PC-3 (cell line): ENCODE data around the gene RCAN1. TPM values are rescaled to one million over a fixed set of nuclear protein-coding genes. Genes with fewer than 3 reads are reported as not detected.
"Not testable (repeated sequence)": the region's sequence is repeated elsewhere in the genome, so short reads cannot be mapped to it uniquely, and the experiment has no call there.

ENCODE experiments used
- ATAC-seq: fragments of 200-7000 bp; cut with Tn5 transposase; 2 replicates; pipeline ENCODE4 v1.9.1; 2020; ENCODE audit warnings: mild to moderate bottlenecking, moderate library complexity
- BruUV-seq: library from RNA; stranded (reverse); fragments of 400-500 nt; replicated peaks from 2 replicates; lab custom pipeline; 2021; lab: Mats Ljungman, UMichigan
- CTCF ChIA-PET: fragments of 300-600 bp; sonication (Branson Sonifier 250); formaldehyde crosslinking; loops from one replicate; lab custom pipeline; 2022; ENCODE audit warnings: antibody characterized with exemption; lab: Charles Lee
- POLR2A ChIA-PET: fragments of 300-600 bp; sonication (Branson Sonifier 250); formaldehyde crosslinking; loops from one replicate; lab custom pipeline; 2022; ENCODE audit warnings: antibody characterized with exemption; ENCODE audit not compliant: unreplicated experiment; lab: Charles Lee
- DNase-seq: peaks from one replicate; pipeline ENCODE4 v3.0.0-alpha.2; 2015
- H2AFZ ChIP-seq: fragments of 300-600 bp; sonication (generic); 2 replicates; pipeline ENCODE4 v1.6.0; 2016; ENCODE audit warnings: antibody characterized with exemption, low read length
- H3F3A ChIP-seq: fragments of 300-600 bp; sonication (generic); one replicate; pipeline ENCODE4 v1.6.0; 2017; ENCODE audit warnings: antibody characterized with exemption, low read length, control low read depth, mild to moderate bottlenecking; ENCODE audit not compliant: unreplicated experiment
- H3K27ac ChIP-seq: fragments of 300-600 bp; sonication (generic); 2 replicates; pipeline ENCODE4 v1.5.1; 2016; ENCODE audit warnings: mild to moderate bottlenecking, low read length
- H3K27me3 ChIP-seq: fragments of 300-600 bp; sonication (generic); 2 replicates; pipeline ENCODE4 v1.6.1; 2016; ENCODE audit warnings: low read length, mixed read lengths
- H3K36me3 ChIP-seq: fragments of 300-600 bp; sonication (generic); 2 replicates; pipeline ENCODE4 v1.6.1; 2016; ENCODE audit warnings: low read depth, mixed run types, low read length, mixed read lengths
- H3K4me1 ChIP-seq: fragments of 300-600 bp; sonication (generic); 2 replicates; pipeline ENCODE4 v1.5.1; 2016; ENCODE audit warnings: low read length; ENCODE audit not compliant: insufficient read depth
- H3K4me2 ChIP-seq: fragments of 300-600 bp; sonication (generic); 2 replicates; pipeline ENCODE4 v1.6.0; 2016; ENCODE audit warnings: low read length
- H3K4me3 ChIP-seq: fragments of 300-600 bp; sonication (generic); 2 replicates; pipeline ENCODE4 v1.5.1; 2016; ENCODE audit warnings: mild to moderate bottlenecking, low read length, mixed read lengths
- H3K79me2 ChIP-seq: fragments of 300-600 bp; sonication (generic); 2 replicates; pipeline ENCODE4 v1.6.1; 2017; ENCODE audit warnings: low read length, mixed read lengths
- H3K9ac ChIP-seq: fragments of 300-600 bp; sonication (generic); 2 replicates; pipeline ENCODE4 v1.6.0; 2016; ENCODE audit warnings: mild to moderate bottlenecking, low read length
- H3K9me2 ChIP-seq: fragments of 300-600 bp; sonication (generic); replicated peaks from 2 replicates; pipeline ENCODE4 v1.6.1; 2016; ENCODE audit warnings: mixed run types, low read length, mixed read lengths
- H3K9me3 ChIP-seq: fragments of 300-600 bp; sonication (generic); 2 replicates; pipeline ENCODE4 v1.6.1; 2016; ENCODE audit warnings: low read length, mixed read lengths
- H4K20me1 ChIP-seq: fragments of 300-600 bp; sonication (generic); 2 replicates; pipeline ENCODE4 v1.6.1; 2016; ENCODE audit warnings: low read length, mixed read lengths
- EZH2 ChIP-seq: fragments of 300-600 bp; sonication (generic); IDR thresholded peaks from one replicate; pipeline ENCODE4 v1.6.1; 2017; ENCODE audit warnings: antibody characterized with exemption, mild to moderate bottlenecking, low read length; ENCODE audit not compliant: unreplicated experiment
- EZH2phosphoT487 ChIP-seq: fragments of 300-600 bp; sonication (generic); IDR thresholded peaks from 2 replicates; pipeline ENCODE4 v1.6.1; 2018; ENCODE audit warnings: mild to moderate bottlenecking, antibody characterized with exemption, low read length, borderline replicate concordance
- intact Hi-C: fragments of 100-400 bp; cut with micrococcal nuclease; formaldehyde crosslinking; loops from 2 replicates; pipeline ENCODE4 v1.9.0; 2023
- total RNA-seq: library from RNA; depleted of rRNA; stranded (reverse); fragments of >200 nt; gene quantifications from 2 replicates; pipeline ENCODE4 v1.2.3, GENCODE V29; 2014
- TF ChIP-seq, protein P1 (sequence below): fragments of 300-600 bp; sonication (generic); conservative IDR thresholded peaks from 2 replicates; pipeline ENCODE4 v1.5.1; 2017; ENCODE audit warnings: antibody characterized with exemption, low read depth, mild to moderate bottlenecking, low read length

The RCAN1 gene
- total RNA-seq, 1 experiment from 2014 or later: 26.2 TPM

DNA sequence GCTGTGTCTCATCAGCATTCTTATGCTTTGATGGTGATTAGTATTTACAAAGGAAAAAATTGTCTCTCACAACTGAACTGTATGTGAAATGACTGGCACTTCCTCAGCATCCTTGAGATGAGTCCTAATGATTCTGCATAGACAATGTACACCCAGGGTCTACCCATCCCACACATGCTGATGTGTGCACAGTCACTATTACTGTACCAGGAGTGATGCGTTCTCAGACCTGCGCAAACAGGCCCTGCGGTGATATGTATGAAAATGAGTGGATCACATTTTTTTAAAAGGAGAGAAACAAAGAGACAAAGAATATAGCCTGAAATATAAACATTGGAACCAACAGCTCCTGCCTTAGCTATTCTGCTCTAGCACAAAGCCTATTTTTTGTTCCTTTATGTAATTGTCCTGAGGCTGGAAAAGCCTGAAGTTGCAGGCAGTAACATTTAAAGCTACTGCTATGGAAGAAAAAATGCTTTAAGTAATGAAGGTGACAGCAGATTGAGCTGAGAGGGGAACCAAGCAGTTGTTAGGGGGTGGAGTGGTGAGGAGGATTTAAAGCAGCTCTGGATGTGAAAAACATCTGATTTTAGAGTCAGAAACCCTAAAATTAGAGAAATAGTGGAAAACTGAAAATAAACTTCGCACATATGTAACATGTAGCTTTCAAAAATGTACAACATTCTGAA, 5.5 kb downstream of the RCAN1 start:
- Histone ChIP-seq H3K4me3 (no peak overlapping the region), H3K36me3 (no peaks in the 10 kb centered on the region), H3K4me2 (no peak overlapping the region), H3K9me2 (no peaks in the 10 kb centered on the region), H3F3A (no peaks in the 10 kb centered on the region), H2AFZ (no peak overlapping the region), H3K27me3 (no peaks in the 10 kb centered on the region), H4K20me1 (no peaks in the 10 kb centered on the region), H3K27ac (no peak overlapping the region), H3K79me2 (peaks cover 18% of the 10 kb centered on the region; the same call in 1 of the 2 replicates), H3K9ac (no peak overlapping the region), H3K9me3 (no peaks in the 10 kb centered on the region), H3K4me1 (peaks cover 6% of the 10 kb centered on the region)
- no TSS peak for BruUV-seq
- ChIA-PET POLR2A (no interaction called here), CTCF (no interaction called here)
- intact Hi-C loops: no loop called here
- no peak for TF ChIP-seq EZH2phosphoT487
- TF ChIP-seq, protein P1, sequence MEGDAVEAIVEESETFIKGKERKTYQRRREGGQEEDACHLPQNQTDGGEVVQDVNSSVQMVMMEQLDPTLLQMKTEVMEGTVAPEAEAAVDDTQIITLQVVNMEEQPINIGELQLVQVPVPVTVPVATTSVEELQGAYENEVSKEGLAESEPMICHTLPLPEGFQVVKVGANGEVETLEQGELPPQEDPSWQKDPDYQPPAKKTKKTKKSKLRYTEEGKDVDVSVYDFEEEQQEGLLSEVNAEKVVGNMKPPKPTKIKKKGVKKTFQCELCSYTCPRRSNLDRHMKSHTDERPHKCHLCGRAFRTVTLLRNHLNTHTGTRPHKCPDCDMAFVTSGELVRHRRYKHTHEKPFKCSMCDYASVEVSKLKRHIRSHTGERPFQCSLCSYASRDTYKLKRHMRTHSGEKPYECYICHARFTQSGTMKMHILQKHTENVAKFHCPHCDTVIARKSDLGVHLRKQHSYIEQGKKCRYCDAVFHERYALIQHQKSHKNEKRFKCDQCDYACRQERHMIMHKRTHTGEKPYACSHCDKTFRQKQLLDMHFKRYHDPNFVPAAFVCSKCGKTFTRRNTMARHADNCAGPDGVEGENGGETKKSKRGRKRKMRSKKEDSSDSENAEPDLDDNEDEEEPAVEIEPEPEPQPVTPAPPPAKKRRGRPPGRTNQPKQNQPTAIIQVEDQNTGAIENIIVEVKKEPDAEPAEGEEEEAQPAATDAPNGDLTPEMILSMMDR: no peak
- TF ChIP-seq EZH2: no peak
- no peak for ATAC-seq
- DNase-seq: no peak

DNA sequence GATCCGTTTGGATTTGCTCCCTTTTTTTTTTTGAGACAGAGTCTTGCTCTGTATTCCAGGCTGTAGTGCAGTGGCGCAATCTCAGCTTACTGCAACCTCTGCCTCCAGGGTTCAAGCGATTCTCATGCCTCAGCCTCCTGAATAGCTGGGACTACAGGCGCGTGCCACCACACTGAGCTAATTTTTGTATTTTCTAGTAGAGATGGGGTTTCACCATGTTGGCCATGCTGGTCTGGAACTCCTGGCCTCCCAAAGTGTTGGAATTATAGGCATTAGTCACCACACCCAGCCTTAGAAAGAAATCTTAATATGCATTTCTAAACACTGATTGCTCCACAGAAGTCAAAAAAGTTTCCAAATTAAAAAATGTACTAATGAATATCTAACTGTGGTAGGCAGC, 7.5 kb downstream of the RCAN1 start:
- POLR2A ChIA-PET, H3K9me2 ChIP-seq, DNase-seq, H3K4me2 ChIP-seq, BruUV-seq, intact Hi-C loops, H3K79me2 ChIP-seq, H2AFZ ChIP-seq, H4K20me1 ChIP-seq, CTCF ChIA-PET, H3K9ac ChIP-seq, H3K27me3 ChIP-seq, ATAC-seq, H3F3A ChIP-seq, H3K4me1 ChIP-seq, H3K4me3 ChIP-seq, H3K36me3 ChIP-seq, H3K9me3 ChIP-seq, H3K27ac ChIP-seq: not testable (repeated sequence)

DNA sequence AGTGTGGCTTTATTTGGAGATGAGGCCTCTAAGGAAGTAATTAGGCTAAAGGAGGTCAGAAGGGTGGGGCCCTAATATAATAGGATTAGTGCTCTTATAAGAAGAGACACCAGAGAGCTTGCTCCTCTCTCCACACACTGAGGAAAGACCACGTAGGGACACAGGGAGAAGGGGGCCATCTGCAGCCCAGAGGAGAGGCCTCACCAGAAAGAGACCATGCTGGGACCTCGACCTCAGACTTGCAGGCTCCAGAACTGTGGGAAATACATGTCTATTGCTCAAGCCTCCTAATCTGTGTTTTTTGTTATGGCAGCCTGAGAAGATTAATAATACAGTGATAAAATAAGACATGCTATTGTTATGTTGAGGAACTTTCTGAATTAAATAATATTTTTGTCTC, 8.3 kb downstream of the RCAN1 start:
- ChIA-PET CTCF (no interaction called here), POLR2A (no interaction called here)
- Histone ChIP-seq H3K4me1 (no peaks in the 10 kb centered on the region), H3K27me3 (no peaks in the 10 kb centered on the region), H4K20me1 (no peaks in the 10 kb centered on the region), H3K9me3 (no peaks in the 10 kb centered on the region), H2AFZ (no peak overlapping the region), H3K27ac (no peak overlapping the region), H3F3A (no peaks in the 10 kb centered on the region), H3K9me2 (no peaks in the 10 kb centered on the region), H3K4me2 (no peak overlapping the region), H3K4me3 (no peak overlapping the region), H3K36me3 (no peaks in the 10 kb centered on the region), H3K9ac (no peak overlapping the region), H3K79me2 (0 out of 2 replicates have a peak, but pooled peaks cover 6% of the 10 kb centered on the region)
- ATAC-seq (no peak), DNase-seq (no peak)
- intact Hi-C loops: no loop called here
- TF ChIP-seq EZH2: no peak
- TF ChIP-seq EZH2phosphoT487: no peak
- TF ChIP-seq, protein P1: no peak
- BruUV-seq: no TSS peak
